GM19467 (cell line): ENCODE measurements around the gene SYNE3.
A peak's percentile ranks its signal among the peaks of the same experiment; 100 is the strongest.
"Not testable (repeated sequence)": the region's sequence is repeated elsewhere in the genome, so short reads cannot be mapped to it uniquely, and the experiment has no call there.

Experiments
- ATAC-seq: cut with Tn5 transposase; IDR thresholded peaks from one replicate; pipeline ENCODE4 v1.9.1; 2021; ENCODE audit warnings: mild to moderate bottlenecking, moderate library complexity; ENCODE audit not compliant: unreplicated experiment

The SYNE3 gene

GRCh38 chr14:95524706-95525512 is 8.5 kb upstream of the SYNE3 start:
- ATAC-seq = no peak

- ATAC-seq = no peak
Measured at GRCh38 chr14:95523815-95524448, 7.5 kb upstream of the SYNE3 start.

- ATAC-seq = no peak
Measured at GRCh38 chr14:95523051-95523814, 6.8 kb upstream of the SYNE3 start.

DNA sequence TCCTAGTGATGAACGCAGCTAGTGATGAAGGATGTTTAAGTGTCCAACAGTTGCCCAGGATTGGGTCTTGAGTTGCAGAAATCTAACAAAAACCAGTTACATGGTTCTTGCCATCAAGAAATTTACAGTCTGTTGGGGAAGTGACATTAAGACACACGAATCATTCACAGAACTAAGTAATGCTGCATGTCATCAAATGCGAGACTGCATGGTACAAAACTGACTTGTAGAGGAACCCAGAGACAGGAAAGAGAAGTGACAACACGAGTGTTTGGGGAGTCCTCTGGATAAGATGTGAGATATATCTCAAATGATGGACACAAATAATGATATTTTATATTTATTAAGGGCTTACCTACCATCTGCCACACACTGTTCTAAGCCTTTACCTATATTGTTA is 6.1 kb upstream of the SYNE3 start:
- no peak for ATAC-seq

GRCh38 chr14:95522116-95522515 is 5.7 kb upstream of the SYNE3 start:
- ATAC-seq = no peak

GRCh38 chr14:95521001-95521400 is 4.6 kb upstream of the SYNE3 start:
- ATAC-seq = no peak

GRCh38 chr14:95520346-95520745 is 3.9 kb upstream of the SYNE3 start:
- no peak for ATAC-seq

GRCh38 chr14:95519699-95520098 is 3.2 kb upstream of the SYNE3 start:
- no peak for ATAC-seq

- no peak for ATAC-seq
Measured at GRCh38 chr14:95518045-95518751, 1.7 kb upstream of the SYNE3 start.

DNA sequence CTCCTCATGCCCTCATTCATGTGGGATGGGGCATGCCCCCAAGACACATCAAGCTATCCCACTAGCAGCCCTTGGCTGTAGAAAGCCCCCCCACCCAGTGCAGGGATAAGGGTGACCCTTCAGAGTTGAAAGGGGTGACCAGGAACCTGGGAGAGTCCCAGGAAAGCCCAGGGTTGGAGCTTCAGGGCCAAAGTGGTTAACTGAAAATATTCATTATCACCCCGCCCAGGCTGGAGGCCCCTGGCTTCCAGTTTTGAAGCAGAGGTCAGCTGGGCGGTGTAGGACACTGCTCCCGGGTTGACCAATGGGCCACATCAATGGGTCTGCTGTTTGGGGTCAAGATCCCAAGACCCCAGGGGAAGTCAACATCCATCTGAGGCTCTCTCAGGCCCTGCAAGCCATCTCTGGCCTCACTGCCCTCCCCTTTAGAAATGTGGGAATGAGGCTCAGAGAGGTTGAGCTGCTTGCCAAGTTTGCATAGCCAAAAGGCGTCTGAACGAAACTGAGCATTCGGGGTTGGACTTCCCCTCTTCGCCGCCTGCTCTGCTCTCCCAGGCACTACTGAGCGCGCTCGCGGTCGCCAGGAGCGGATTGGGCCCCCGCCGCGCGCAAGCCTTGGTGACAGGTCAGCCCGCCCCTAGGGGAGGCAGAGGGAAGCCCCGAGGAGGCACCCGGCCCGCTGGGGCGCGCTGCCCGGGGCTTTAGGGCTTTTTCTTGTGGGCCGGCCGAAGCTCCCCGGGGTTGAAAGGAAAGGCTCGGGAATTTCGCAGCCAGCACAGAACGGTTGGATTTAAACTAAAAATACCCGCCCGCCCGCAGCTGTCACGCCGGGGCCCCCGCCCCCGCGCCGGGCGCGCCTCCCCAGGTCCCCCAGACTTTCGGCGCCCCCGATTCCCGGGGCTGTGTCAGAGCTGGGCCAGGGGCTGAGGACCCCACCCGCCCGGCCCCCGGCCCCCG is 576 bp downstream of the SYNE3 start:
- peak; percentile 77 for ATAC-seq

GRCh38 chr14:95515080-95515489 is 1.4 kb downstream of the SYNE3 start:
- ATAC-seq = no peak

GRCh38 chr14:95514131-95515079 is 2.0 kb downstream of the SYNE3 start:
- ATAC-seq = no peak

DNA sequence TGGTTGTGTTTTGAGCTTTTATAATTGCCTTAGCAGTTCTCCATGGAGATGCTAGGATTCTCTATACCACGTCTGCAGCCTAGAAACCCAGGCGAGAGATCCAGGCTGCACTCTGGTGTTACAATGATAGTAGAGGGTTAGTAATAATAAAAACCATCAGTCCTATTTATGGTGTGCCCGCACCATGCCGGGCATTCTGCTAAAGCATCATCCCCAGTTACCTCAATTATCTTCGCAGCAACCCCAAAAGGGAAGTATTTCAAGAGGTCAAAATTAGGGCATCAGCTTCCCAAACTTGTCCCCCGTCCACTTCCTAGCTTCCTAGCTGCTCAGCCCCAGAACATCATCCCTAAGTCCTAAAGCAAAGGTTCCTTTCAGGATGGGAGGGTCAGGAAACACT is 3.2 kb downstream of the SYNE3 start:
- ATAC-seq = no peak

- no peak for ATAC-seq
Measured at GRCh38 chr14:95511687-95512086, 4.8 kb downstream of the SYNE3 start.

GRCh38 chr14:95510804-95511203 is 5.6 kb downstream of the SYNE3 start:
- no peak for ATAC-seq

DNA sequence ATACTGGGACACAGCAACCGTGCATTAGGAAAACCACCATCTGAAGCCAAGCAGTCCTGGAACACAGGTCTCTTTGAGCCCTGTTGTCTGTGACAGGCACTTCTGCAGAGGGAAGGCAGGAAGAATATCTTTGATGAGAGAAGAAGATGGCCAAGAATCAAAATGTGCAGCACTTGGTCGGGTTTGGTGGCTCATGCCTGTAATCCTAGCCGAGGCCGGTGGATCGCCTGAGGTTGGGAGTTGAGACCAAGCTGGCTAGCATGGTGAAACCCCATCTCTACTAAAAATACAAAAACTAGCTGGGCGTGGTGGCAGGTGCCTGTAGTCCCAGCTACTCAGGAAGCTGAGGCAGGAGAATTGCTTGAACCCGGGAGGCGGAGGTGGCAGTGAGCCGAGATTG is 6.1 kb downstream of the SYNE3 start:
- ATAC-seq = not testable (repeated sequence)

DNA sequence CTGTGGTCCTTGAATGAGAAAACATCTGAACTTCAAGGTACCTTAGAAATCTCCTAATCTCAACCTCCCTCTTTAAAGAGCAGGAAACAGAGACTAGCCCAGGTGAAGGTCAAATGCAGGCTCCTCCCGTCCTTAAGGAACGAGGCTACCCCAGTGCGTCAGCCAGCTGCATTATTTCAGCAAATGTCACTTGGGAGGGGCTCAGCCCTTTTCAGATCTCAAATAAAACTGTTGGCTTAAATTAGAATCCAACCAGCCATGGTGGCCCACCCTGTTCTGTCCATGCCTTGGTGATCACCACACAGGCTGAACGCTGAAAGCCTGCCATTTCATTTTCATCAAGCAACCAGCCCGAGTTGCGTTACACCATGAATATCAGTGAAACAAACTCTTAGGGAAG is 7.0 kb downstream of the SYNE3 start:
- ATAC-seq = no peak

GRCh38 chr14:95508377-95508776 is 8.1 kb downstream of the SYNE3 start:
- no peak for ATAC-seq

DNA sequence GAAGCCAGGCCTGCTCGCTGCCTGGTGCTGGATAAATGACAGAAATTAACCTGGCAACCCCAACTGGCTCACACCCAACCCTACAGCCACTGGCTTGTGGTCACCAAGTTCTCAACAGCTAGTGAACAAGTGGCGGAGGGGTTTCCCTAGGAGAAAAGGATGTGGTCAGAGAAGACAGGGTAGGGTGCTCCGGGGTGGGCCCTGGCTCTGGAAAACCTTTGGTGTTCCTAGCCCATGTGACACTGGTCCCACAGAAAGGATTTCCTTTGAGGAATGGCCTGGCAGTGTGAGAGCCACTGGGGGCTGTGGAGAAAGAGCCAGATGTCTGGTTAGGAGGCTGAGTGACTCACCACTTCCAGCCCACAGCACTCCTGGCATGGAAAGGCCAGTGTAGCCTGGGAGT is 8.7 kb downstream of the SYNE3 start:
- no peak for ATAC-seq
